SU-DHL-6 (cell line): ENCODE data around the gene SGCA.

Experiments used
- EZH2phosphoT487 ChIP-seq: fragments of 200-600 bp; sonication (generic), shearing (Covaris generic); conservative IDR thresholded peaks from 2 replicates; pipeline ENCODE4 v1.6.1; 2018; ENCODE audit warnings: mild to moderate bottlenecking, antibody characterized with exemption, low read length, moderate library complexity, mixed read lengths
- TF ChIP-seq, protein P1 (sequence below): fragments of 200-600 bp; sonication (generic); IDR thresholded peaks from one replicate; pipeline ENCODE4 v1.5.1; 2017; ENCODE audit warnings: antibody characterized with exemption, mild to moderate bottlenecking, low read length, moderate library complexity; ENCODE audit not compliant: insufficient read depth, poor library complexity, severe bottlenecking

DNA sequence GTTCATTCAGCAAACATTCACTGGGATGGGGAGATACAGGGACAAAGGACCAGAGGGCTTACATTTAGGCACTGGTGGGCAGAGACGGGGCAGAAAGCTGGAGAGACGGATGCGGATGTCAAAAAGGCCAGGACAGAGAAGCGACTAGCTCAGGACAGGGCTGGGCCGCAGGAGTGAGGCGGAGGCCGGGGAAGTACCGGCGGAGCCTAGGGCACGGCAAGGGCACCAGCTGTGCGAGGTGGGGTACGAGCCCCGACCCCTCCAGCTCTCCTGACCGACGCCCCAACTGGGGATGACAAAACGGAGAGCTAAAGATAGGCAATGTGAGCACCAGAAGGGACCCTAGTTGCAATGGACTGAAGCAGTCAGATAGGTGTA is 3.9 kb upstream of the SGCA start:
- TF ChIP-seq, protein P1, sequence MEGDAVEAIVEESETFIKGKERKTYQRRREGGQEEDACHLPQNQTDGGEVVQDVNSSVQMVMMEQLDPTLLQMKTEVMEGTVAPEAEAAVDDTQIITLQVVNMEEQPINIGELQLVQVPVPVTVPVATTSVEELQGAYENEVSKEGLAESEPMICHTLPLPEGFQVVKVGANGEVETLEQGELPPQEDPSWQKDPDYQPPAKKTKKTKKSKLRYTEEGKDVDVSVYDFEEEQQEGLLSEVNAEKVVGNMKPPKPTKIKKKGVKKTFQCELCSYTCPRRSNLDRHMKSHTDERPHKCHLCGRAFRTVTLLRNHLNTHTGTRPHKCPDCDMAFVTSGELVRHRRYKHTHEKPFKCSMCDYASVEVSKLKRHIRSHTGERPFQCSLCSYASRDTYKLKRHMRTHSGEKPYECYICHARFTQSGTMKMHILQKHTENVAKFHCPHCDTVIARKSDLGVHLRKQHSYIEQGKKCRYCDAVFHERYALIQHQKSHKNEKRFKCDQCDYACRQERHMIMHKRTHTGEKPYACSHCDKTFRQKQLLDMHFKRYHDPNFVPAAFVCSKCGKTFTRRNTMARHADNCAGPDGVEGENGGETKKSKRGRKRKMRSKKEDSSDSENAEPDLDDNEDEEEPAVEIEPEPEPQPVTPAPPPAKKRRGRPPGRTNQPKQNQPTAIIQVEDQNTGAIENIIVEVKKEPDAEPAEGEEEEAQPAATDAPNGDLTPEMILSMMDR, result no peak
- no peak for TF ChIP-seq EZH2phosphoT487
